NCI-H1417 (cell line): ENCODE data around the gene AKR1C8.
"Not testable (repeated sequence)": the region's sequence is repeated elsewhere in the genome, so short reads cannot be mapped to it uniquely, and the experiment has no call there.

Source experiments
- DNase-seq, 3 experiments: peaks; one replicate each; lab custom pipeline; 2025; lab: John Stamatoyannopoulos, UW

AKR1C8 gene

GRCh38 chr10:5184987-5185775 lies at the start of gene AKR1C8:
Gene AKR1C8 (minus strand): TSS chr10:5185150. CDS start chr10:5185104, 46 bp downstream.
- no peak for DNase-seq

GRCh38 chr10:5234106-5234860 lies 49.3 kb upstream of the AKR1C8 start:
- no peak for DNase-seq

- no peak for DNase-seq
These were observed 48.4 kb upstream of the AKR1C8 start for GRCh38 chr10:5233324-5233723.

GRCh38 chr10:5229019-5229418 lies 44.1 kb upstream of the AKR1C8 start:
- no peak for DNase-seq

- DNase-seq: not testable (repeated sequence)
These were observed 38.0 kb upstream of the AKR1C8 start for GRCh38 chr10:5222942-5223341.

GRCh38 chr10:5219262-5219661 lies 34.3 kb upstream of the AKR1C8 start:
- DNase-seq: no peak

GRCh38 chr10:5216801-5217200 lies 31.9 kb upstream of the AKR1C8 start:
- DNase-seq: no peak

GRCh38 chr10:5211696-5212536 lies 27.0 kb upstream of the AKR1C8 start:
- DNase-seq: no peak

- not testable (repeated sequence) for DNase-seq
These were observed 25.3 kb upstream of the AKR1C8 start for GRCh38 chr10:5210261-5210660.

GRCh38 chr10:5209776-5210175 lies 24.8 kb upstream of the AKR1C8 start:
- DNase-seq: not testable (repeated sequence)

GRCh38 chr10:5206799-5207198 lies 21.8 kb upstream of the AKR1C8 start:
- DNase-seq: no peak

- DNase-seq: no peak
These were observed 14.4 kb upstream of the AKR1C8 start for GRCh38 chr10:5199398-5199797.

GRCh38 chr10:5198386-5198785 lies 13.4 kb upstream of the AKR1C8 start:
- no peak for DNase-seq

GRCh38 chr10:5196702-5197113 lies 11.8 kb upstream of the AKR1C8 start, which contains the start of gene AKR1C4:
Gene AKR1C4 (plus strand): TSS chr10:5196837. CDS start chr10:5196868, 31 bp downstream.
- no peak for DNase-seq

- DNase-seq: no peak
These were observed 10.9 kb upstream of the AKR1C8 start for GRCh38 chr10:5195727-5196374.

- DNase-seq: no peak
These were observed 9.5 kb upstream of the AKR1C8 start for GRCh38 chr10:5194431-5194830.

- DNase-seq: no peak
These were observed 3.4 kb upstream of the AKR1C8 start for GRCh38 chr10:5188358-5188757.

GRCh38 chr10:5187867-5188266 lies 2.9 kb upstream of the AKR1C8 start:
- DNase-seq: no peak

- DNase-seq: no peak
These were observed 1.0 kb downstream of the AKR1C8 start for GRCh38 chr10:5183923-5184322.

- DNase-seq: not testable (repeated sequence)
These were observed 4.4 kb downstream of the AKR1C8 start for GRCh38 chr10:5180503-5180902.

- DNase-seq: not testable (repeated sequence)
These were observed 9.4 kb downstream of the AKR1C8 start for GRCh38 chr10:5175581-5175980.
